HG02798 (cell line): ENCODE data around the gene UBA52.

Experiments used
- ATAC-seq: cut with Tn5 transposase; IDR thresholded peaks from one replicate; pipeline ENCODE4 v1.9.1; 2021; ENCODE audit warnings: mild to moderate bottlenecking; ENCODE audit not compliant: unreplicated experiment, poor library complexity

The UBA52 gene

GRCh38 chr19:18543814-18544475 is 27.7 kb upstream of the UBA52 start:
- peak; percentile 50 for ATAC-seq

GRCh38 chr19:18551631-18552030 is 20.0 kb upstream of the UBA52 start:
- no peak for ATAC-seq

- peak; percentile 97 for ATAC-seq
These were observed 14.1 kb upstream of the UBA52 start, which contains the start of gene KXD1 for GRCh38 chr19:18557411-18558201. Gene KXD1 (plus strand): TSS chr19:18557870. CDS start chr19:18562057, 4,187 bp downstream.

GRCh38 chr19:18558202-18558555 is 13.5 kb upstream of the UBA52 start:
- no peak for ATAC-seq

- ATAC-seq = no peak
These were observed 13.1 kb upstream of the UBA52 start for GRCh38 chr19:18558604-18559003.

- ATAC-seq = no peak
These were observed 12.0 kb upstream of the UBA52 start for GRCh38 chr19:18559685-18560084.

GRCh38 chr19:18562086-18562485 is 9.6 kb upstream of the UBA52 start:
- ATAC-seq = no peak

- ATAC-seq = no peak
These were observed 4.7 kb upstream of the UBA52 start for GRCh38 chr19:18566953-18567352.

GRCh38 chr19:18568367-18568766 is 3.3 kb upstream of the UBA52 start:
- ATAC-seq = no peak

- no peak for ATAC-seq
These were observed 3.1 kb downstream of the UBA52 start for GRCh38 chr19:18574691-18575291.

- no peak for ATAC-seq
These were observed 4.7 kb downstream of the UBA52 start for GRCh38 chr19:18576383-18576782.

- no peak for ATAC-seq
These were observed 5.8 kb downstream of the UBA52 start for GRCh38 chr19:18577365-18577914.

GRCh38 chr19:18580311-18580710 is 8.7 kb downstream of the UBA52 start:
- ATAC-seq = no peak

- ATAC-seq = no peak
These were observed 14.6 kb downstream of the UBA52 start for GRCh38 chr19:18586306-18586705.

GRCh38 chr19:18587561-18587960 is 15.9 kb downstream of the UBA52 start:
- no peak for ATAC-seq

GRCh38 chr19:18587962-18588610 is 16.4 kb downstream of the UBA52 start:
- ATAC-seq = no peak

GRCh38 chr19:18588611-18589379 is 17.1 kb downstream of the UBA52 start, which contains the start of gene REX1BD:
Gene REX1BD (plus strand): TSS chr19:18588798. CDS start chr19:18588802, 4 bp downstream.
- peak; percentile 85 for ATAC-seq

- ATAC-seq = peak; percentile 20
These were observed 18.0 kb downstream of the UBA52 start for GRCh38 chr19:18589380-18590272.
